GM19043 (cell line): ENCODE measurements around the gene RBMS2.
"Not testable (repeated sequence)": the region's sequence is repeated elsewhere in the genome, so short reads cannot be mapped to it uniquely, and the experiment has no call there.

ENCODE experiments used
- ATAC-seq: cut with Tn5 transposase; IDR thresholded peaks from one replicate; pipeline ENCODE4 v1.9.1; 2021; ENCODE audit warnings: low read depth; ENCODE audit not compliant: unreplicated experiment

Gene RBMS2

DNA sequence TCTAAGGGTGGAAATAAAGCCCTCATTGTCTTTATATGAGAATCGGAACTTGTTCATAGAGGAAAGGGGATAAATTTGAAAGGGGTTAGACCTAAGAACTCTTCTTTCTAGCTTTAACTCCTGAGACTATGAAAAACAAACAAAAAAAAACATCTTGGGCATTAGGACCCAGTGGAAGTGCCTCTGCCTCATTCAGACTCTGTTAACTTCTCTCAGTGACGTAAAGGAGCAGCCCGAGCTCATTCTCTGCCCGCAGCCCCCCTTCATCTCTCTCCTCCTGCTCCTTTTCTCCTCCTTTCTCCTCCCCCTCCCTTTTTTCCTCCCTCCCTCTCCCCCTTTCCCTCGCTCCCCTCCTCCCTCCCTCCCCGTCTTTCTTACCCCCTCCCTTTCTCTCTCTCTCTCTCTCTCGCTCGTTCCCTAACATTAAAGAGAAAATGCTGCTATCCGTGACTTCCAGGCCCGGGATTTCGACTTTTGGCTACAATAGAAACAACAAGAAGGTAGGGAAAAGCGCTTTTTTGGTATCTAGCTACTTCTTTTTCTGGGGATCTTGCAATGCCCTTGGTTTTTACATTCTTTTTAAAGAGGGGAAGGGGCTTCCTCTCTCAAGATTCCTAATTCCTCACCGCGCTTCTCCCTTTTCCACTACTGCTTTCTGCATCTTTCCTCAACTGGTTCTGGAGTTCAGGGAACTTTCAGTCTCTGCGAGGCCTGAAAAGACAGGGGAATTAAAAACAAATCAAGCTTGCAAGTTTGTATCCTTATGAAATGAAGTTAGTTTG lies at the start of gene RBMS2:
Gene RBMS2 (plus strand): TSS at position 231 of the 782 bp plus-strand sequence. CDS start 204 bp downstream, at position 435.
- peak; percentile 55 for ATAC-seq

GRCh38 chr12:56474389-56474788 lies 47.2 kb upstream of the RBMS2 start:
- ATAC-seq: no peak

GRCh38 chr12:56476143-56476542 lies 45.5 kb upstream of the RBMS2 start:
- ATAC-seq: no peak

DNA sequence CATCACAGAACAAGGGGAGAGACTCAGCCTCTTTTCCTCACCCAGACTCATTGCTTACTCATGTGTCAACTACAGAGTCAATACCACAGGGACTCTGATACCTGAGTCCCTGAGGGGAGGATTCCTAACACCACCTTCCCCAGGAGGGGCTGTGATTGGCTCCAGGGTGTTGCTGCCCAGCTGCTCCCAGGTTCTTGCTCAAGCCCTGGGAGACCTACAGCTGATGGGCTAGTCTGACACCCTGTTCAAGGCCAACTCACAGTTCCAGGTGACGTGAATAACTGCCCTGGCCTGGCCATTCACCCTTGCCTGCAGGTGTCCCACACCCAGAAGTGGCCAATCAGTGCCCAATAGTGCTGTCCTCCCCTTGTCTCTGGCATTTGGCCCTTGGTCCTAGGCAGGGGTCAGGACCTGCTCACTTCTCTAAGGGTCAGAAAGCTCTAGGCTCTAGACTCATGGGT lies 44.6 kb upstream of the RBMS2 start:
- ATAC-seq: no peak

DNA sequence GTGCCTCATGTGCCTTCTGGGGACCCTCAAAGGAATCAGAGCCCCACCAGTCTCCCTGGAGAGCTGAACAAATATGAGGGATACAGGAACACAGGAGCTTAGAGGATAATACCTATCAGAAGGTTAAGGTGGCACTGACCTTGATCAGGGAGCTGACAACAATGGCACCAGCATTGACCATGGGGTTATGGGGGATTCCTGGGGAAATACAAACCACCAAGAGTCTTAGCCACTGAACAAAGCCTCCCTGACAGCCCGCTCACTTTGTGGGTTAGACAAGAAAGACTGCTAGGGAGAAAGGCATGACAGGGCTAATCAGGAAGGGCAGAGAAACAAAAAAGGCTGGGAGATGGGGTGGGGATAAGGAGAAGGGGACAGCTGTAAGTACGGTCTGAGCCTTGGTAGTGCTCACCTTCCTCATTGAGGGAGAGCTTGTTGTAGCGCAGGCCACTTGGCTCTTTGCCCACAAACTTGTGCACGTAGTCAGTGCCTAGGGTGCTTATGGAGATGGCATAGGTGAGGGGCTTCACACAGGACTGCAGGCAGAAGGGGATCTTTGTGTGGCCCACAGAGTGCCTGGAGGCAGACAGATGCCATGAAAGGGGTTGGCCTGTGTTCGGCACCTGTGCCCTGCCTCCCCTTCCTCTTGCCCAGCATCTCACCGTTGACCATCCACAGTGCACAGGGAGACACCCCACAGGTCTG lies 43.9 kb upstream of the RBMS2 start:
- ATAC-seq: no peak

- ATAC-seq: no peak
Observed at GRCh38 chr12:56479625-56480024, 42.0 kb upstream of the RBMS2 start.

- no peak for ATAC-seq
Observed at GRCh38 chr12:56484566-56484965, 37.1 kb upstream of the RBMS2 start.

GRCh38 chr12:56486694-56487093 lies 34.9 kb upstream of the RBMS2 start:
- ATAC-seq: no peak

GRCh38 chr12:56487448-56488040 lies 34.1 kb upstream of the RBMS2 start:
- no peak for ATAC-seq

GRCh38 chr12:56488041-56488955 lies 33.3 kb upstream of the RBMS2 start, which contains the start of gene GLS2:
GLS2 (minus strand) TSS chr12:56488161; CDS start chr12:56488118, 43 bp downstream.
- ATAC-seq: peak; percentile 88

GRCh38 chr12:56490360-56490759 lies 31.3 kb upstream of the RBMS2 start:
- ATAC-seq: no peak

GRCh38 chr12:56493409-56494105 lies 28.1 kb upstream of the RBMS2 start:
- not testable (repeated sequence) for ATAC-seq

DNA sequence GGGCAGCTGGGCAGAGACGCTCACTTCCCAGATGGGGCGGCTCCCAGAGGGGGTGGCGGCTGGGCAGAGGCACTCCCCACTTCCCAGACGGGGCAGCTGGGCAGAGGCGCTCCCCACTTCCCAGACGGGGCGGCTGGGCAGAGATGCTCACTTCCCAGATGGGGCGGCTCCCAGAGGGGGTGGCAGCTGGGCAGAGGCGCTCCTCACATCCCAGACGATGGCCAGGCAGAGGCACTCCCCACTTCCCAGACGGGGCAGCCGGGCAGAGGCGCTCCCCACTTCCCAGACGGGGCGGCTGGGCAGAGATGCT lies 27.6 kb upstream of the RBMS2 start:
- not testable (repeated sequence) for ATAC-seq

DNA sequence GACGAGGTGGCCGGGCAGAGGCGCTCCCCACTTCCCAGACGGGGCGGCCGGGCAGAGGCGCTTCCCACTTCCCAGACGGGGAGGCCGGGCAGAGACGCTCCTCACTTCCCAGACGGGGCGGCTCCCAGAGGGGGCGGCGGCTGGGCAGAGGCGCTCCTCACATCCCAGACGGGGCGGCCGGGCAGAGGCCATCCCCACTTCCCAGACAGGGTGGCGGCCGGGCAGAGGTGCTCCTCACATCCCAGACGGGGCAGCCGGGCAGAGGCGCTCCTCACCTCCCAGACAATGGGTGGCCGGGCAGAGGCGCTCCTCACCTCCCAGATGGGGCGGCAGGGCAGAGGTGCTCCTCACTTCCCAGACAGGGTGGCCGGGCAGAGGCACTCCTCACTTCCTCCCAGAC lies 27.1 kb upstream of the RBMS2 start:
- not testable (repeated sequence) for ATAC-seq

DNA sequence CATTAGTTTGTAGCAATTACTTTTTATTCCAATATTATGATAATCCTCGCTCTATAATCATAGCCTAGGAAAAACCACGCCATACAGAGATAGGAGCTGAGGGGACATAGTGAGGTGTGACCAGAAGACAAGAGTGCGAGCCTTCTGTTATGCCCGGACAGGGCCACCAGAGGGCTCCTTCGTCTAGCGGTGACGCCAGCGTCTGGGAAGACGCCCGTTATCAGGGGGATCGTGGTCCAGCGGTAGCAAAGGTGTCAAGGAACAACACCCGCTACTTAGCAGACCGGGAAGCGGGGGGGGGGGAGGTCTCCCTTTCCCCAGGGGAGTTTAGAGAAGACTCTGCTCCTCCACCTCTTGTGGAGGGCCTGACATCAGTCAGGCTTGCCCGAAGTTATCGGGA lies 24.9 kb upstream of the RBMS2 start:
- ATAC-seq: not testable (repeated sequence)

GRCh38 chr12:56498126-56498902 lies 23.3 kb upstream of the RBMS2 start:
- ATAC-seq: not testable (repeated sequence)

- ATAC-seq: not testable (repeated sequence)
Observed at GRCh38 chr12:56499452-56499851, 22.2 kb upstream of the RBMS2 start.

DNA sequence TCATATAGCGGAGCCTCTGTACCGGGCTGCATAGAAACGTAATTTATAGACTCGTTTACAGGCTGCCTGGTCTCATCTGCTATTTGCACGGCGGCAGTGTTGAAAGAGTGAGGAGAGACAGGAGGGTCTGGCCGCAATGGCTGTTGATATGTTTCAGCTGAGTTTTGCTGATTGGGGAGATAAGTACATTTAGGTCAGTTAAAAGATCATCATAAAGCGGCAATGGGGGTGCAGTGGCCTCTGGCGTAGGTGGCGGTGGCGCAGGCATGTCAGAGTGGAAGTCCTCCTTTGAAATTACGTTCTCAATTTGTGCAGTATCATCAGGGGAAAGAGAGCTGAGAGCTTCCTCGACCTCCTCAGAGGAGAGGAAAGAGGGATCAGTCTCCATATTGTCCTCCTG lies 21.7 kb upstream of the RBMS2 start:
- ATAC-seq: not testable (repeated sequence)

DNA sequence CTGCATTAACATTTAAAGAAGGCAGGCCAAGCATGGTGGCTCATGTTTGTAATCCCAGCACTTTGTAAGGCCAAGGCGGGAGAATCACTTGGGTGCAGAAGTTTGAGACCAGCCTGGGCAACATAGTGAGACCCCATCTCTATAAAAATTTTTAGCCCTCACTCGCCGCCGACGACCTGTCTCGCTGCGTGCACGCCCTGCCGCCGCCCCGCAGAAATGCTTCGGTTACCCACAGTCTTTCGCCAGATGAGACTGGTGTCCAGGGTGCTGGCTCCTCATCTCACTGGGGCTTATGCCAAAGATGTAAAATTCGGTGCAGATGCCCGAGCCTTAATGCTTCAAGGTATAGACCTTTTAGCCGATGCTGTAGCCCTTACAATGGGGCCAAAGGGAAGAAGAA lies 10.8 kb upstream of the RBMS2 start:
- ATAC-seq: no peak
